WTC11 (cell line): ENCODE results near the gene UTP11.

Source experiments
- CTCF ChIP-seq: fragments of 200-600 bp; IDR thresholded peaks from 2 replicates; pipeline ENCODE4 v1.8.0; 2022; ENCODE audit warnings: antibody characterized with exemption
- ZNF138 ChIP-seq: sonication (generic); formaldehyde crosslinking; conservative IDR thresholded peaks from 2 replicates; pipeline ENCODE4 v1.8.1; 2022; ENCODE audit warnings: mild to moderate bottlenecking, moderate library complexity, missing genetic modification reagents

GRCh38 chr1:38068220-38068979 lies 55.9 kb downstream of the UTP11 start:
- TF ChIP-seq CTCF, result no peak
- TF ChIP-seq ZNF138 (CRISPR knock-in tag), result no peak
